Stimulated activated CD4-positive, alpha-beta T cell treated with anti-CD3 and anti-CD28 coated beads, Interleukin-12 subunit alpha, Interleukin-12 subunit beta, amount 100 ng/mL, for 4 hours (primary cell): ENCODE results near the gene PIP5K1A.
A peak's percentile ranks its signal among the peaks of the same experiment; 100 is the strongest.
"Not testable (repeated sequence)": the region's sequence is repeated elsewhere in the genome, so short reads cannot be mapped to it uniquely, and the experiment has no call there.

Experiments
- DNase-seq: peaks from one replicate; pipeline ENCODE4 v3.0.0-alpha.2; 2020

The PIP5K1A gene

GRCh38 chr1:151193856-151194255, 4.5 kb upstream of the PIP5K1A start:
- DNase-seq = no peak

DNA sequence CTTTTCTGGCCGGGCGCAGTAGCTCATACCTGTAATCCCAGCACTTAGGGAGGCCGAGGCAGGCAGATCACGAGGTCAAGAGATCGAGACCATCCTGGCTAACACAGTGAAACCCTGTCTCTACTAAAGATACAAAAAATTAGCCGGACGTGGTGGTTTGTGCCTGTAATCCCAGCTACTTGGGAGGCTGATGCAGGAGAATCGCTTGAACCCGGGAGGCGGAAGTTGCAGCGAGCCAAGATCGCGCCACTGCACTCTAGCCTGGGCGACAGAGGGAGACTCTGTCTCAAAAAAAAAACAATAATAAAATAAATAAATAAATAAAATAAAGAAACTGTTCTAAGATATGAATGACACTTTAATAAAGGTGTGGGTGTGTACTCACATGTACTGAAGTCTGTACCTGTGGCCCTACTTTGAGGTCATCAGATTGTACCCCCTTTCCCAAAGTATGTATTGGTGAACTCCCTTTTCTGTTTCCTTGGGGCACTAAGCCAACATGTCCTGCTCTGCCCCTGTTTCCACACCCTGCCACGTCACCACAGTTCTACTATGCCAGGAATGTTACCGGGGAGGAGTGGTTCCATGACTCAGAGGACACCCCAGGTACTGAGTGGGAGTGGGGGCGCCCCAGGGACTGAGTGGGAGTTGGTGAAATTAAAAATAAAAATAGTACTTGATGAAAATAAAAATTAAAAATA, 3.3 kb upstream of the PIP5K1A start:
- not testable (repeated sequence) for DNase-seq

DNA sequence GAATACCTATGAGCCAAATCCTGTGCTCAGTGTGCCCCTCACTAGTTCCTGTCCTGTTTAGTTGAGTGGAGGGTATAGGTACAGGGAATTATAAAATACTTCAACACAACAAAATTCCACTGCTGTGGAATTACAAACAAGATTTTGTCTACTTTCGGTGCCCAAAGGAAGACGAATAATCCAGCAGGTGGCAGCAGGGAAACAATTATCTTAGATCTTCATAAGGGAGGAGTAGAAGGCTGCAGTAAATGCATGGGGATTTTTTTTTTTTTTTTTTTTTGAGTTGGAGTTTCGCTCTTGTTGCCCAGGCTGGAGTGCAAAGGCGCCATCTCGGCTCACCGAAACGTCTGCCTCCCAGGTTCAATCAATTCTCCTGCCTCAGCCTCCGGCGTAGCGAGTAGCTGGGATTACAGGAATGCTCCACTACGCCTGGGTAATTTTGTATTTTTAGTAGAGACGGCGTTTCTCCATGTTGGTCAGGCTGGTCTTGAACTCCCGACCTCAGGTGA, 2.0 kb upstream of the PIP5K1A start:
- peak; percentile 25 for DNase-seq

DNA sequence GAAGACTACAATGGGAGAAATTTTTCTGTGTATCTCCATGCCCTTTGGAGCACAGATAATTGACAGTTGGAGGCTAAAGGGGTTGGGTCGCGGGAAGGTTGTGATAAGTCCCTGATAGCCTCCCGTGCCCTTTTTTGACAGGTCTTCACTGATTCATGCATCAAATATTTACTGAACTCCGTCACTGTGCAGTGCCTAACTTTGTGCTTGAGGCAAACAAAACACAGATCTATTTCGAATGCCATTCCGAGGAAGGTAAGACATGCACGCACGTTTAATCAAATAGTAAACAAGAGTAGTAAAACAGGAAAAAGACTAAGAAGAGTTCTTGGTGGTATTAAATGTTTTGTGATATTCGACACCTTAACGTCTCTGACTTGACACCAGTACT, 494 bp upstream of the PIP5K1A start:
- no peak for DNase-seq

DNA sequence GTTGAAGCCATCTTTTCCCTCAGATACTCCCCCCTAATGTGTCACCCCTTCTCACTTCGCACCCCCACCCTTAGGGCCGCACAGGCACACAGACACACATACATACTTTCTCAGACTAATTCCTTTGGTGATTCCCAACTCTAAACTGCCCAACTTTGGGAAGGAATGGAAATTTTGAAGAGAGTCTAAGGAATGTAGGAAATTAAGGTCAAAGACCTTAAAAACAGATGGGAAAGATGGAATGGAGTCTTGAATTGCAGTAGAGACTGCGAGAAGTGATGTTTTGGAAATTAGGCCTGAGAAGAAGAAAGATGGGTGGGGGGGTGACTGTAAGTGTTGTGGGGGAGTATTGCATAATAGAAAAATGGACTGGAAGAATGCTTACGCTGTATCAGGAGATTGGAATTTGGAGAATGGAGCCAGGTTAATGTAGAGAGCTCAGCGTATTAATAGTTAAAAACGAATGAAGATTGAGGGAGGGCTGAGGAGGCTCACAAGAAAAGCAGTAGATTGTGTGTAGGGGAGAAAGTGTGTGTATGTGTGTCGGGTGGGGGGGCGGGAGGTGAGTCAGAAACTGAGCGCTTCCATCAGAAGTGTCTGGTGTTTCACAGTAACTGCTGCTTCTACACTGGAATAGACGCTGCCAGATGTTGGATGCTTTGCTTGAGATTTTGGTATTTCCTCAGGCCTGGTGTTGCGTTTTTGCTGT, 1.7 kb downstream of the PIP5K1A start:
- no peak for DNase-seq

- DNase-seq = not testable (repeated sequence)
These were observed 7.1 kb downstream of the PIP5K1A start for GRCh38 chr1:151205381-151205965.

DNA sequence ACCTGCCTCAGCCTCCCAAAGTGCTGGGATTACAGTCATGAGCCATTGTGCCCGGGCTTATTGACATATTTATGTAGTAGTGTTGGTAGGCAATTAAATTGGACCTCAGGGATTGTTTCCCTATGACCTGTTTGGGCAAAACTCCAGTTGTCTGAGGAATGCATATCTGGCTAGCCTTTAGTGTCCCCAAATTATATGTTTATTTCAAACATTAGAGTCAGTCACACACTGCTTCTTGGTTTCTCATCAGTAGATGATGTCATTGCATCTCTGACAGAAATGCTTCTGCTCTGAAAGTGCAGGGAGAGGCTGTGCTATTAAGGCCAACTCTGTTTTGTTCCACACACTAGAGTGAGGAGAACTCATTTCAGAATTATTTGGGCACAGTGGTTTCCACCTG, 12.5 kb downstream of the PIP5K1A start:
- DNase-seq = no peak

GRCh38 chr1:151211972-151212705, 13.8 kb downstream of the PIP5K1A start:
- DNase-seq = no peak

GRCh38 chr1:151213560-151213959, 15.2 kb downstream of the PIP5K1A start:
- DNase-seq = no peak

DNA sequence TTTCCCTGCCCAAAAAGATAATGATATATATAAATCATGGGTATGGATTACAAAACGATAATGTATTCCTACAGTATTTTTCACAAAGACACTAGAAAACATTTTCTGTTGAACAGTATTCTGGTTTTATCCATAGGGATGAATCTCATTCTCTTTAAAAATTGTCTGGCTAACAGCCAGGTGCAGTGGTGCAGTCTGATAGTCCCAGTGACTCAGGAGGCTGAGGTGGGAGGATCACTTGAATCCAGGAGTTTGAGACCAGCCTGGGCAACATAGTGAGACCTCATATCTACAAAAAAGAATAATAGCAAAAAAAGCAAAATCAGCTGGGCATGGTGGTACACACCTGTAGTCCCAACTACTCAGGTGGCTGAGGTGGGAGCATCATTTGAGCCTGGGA, 23.3 kb downstream of the PIP5K1A start:
- DNase-seq = no peak

DNA sequence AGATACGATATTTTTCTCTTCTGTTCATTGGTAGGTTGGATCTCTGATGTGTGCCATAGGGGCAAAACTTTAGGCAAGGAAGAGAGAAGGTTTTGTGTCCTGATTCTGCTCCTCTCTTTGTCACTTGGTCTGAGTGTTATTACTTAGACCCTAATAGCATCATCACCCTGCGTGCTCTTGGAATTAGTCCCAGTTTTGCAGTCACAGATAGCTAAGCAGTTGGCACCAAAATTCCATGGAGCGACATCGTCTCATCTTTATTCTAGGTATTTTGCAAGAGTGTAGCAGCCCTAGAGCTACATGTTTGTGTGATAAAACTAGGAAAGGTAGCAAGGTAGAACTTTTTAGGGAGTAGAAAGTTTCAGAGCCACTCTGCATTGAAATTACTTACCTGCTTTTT, 23.8 kb downstream of the PIP5K1A start:
- no peak for DNase-seq

DNA sequence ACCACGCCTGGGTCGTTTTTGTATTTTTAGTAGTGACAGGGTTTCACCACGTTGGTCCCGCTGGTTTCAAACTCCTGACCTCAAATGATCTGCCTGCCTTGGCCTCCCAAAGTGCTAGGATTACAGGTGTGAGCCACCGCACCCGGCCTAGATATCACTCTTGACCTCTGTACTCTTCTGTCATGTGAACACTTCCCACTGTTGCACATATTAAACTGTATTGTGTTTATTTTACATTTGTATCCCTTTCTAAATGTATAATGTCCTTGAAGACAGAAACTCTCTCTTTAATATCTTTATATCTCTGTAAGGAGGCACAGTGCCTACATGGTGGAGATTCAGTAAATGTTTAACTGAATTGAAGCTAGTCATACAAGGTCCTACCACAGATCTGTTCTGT, 36.9 kb downstream of the PIP5K1A start:
- DNase-seq = no peak

DNA sequence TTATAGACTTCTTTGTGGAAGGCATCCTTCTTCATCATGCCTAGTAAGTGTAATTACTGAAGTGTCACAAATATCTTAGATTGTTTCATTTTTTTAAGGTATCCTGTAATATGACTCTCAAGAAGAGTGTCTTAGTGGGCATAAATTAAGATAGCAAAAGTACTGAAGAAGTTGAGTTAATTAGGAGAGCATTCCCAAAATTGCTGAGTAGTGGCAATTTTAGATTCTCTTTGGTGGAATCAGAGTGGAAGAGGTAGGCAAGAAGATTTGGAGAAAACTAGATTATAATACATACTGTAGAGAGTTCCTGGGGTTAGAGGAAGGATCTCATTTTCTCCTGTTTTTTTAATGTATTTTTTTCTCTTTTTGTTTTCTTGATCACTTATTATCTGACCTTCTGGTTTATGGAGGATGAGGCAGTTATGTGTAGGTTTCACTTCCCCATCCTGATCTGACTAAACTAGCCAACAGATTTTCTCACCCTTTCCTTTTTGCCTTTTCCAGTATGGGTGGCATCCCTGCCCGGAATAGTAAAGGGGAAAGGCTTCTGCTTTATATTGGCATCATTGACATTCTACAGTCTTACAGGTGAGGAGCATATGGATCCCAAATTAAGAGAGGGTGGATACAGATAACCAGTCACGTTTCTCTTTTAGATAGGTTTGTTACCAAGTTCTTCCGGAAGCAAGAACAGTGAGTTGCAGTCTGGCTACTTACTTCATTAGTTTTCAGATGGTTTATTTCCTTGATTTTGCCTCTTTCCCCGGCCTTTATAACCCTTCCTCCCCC, 39.5 kb downstream of the PIP5K1A start:
- no peak for DNase-seq

GRCh38 chr1:151238467-151238739, 40.1 kb downstream of the PIP5K1A start:
- no peak for DNase-seq

DNA sequence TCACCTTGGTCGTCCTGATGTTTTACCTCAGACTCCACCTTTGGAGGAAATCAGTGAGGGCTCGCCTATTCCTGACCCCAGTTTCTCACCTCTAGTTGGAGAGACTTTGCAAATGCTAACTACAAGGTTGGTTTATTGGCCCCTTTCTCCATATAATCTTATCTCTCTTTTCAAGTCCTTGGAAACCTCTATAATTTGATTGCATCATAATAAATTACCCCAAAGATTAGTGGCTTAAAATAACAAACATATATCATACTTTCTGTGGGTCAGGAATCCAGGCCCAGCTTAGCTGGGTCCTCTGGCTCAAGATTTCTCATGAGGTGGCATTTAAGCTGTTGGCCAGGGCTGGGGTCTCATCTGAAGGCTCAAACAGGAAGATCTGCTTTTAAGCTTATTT, 44.1 kb downstream of the PIP5K1A start:
- no peak for DNase-seq

DNA sequence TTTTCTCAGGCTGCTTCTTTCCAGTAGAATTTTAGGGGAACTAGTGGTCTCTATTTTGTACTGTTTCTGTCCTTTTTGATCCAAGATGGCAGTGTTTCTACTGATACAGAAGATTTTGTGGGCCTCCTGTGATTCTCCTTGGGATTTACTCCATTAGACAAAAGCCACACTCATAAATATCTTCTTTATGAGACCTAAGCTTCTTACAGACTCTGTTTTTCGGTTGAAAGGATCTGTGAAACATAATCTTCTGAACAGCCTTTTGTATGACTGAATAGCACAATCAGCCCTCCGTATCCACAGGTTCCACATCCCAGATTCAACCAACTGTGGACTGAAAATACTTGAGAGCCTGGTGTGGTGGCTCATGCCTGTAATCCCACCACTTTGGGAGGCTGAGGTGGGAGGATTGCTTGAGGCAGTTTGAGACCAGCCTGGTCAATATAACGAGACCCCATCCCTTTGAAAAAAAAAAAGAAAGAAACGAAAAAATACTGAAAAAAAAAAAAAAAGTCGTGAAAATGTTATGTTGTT, 45.4 kb downstream of the PIP5K1A start:
- no peak for DNase-seq

DNA sequence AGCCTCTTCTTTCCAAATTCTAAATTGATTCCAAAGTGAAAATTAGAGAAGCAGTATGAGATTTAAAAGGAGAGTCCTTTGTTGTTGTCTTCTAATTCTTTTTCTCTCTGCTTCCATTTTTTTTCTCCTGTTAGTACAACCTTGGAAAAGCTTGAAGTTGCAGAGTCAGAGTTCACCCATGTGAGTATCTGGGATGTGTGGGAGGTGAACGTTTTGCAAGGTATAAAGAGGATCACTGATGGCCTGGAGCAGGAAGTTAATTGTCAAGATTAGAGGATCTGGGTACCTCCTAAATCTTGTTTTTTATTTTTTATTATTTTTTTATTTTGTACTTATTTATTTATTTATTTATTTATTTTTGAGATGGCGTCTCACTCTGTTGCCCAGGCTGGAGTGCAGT, 48.4 kb downstream of the PIP5K1A start:
- no peak for DNase-seq

GRCh38 chr1:151251656-151252470, 53.5 kb downstream of the PIP5K1A start:
- peak; percentile 48 for DNase-seq

DNA sequence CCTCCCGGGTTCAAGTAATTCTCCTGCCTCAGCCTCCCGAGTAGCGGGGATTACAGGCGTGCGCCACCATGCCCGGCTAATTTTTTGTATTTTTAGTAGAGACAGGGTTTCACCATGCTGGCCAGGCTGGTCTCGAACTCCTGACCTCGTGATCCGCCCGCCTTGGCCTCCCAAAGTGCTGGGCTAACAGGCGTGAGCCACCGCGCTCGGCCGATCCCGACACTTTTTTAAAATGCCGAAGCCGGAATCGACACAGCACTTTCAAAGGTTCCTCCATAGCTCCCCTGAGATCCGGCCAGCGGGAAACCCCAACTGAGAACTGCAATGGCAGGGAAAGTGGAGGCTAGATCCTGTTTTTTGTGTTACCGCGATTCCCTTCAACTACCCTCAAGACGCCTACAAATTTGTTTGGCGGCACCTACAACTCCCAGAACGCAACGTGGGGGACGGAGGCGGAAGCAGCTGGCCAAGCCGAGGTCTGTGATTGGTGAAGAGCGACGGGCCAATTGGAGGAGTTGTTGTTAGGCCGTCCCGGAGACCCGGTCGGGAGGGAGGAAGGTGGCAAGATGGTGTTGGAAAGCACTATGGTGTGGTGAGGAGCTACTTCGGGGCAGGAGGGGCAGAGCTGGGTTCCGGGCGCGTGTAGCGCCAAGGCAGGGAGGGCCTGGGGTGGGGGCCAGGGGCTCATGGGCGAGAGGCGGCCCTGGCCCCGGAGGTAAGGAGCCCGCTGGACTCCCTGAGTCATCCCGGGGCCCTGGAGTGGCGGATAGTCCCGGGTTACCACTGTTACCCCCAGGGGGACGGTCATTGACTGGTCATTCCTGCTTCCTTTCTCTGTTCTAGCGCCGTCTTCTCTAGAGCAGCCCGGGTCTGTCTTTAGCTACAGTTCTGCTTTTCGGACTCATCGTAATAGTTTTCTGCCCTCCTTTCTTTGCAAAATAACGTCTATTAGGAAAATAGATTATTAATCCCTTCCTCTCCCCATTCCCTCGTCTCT, 56.2 kb downstream of the PIP5K1A start, which contains the start of gene PSMD4:
Gene PSMD4 (plus strand): TSS at position 518 of the 997 bp plus-strand sequence. CDS start 49 bp downstream, at position 567.
- DNase-seq = peak; percentile 87

DNA sequence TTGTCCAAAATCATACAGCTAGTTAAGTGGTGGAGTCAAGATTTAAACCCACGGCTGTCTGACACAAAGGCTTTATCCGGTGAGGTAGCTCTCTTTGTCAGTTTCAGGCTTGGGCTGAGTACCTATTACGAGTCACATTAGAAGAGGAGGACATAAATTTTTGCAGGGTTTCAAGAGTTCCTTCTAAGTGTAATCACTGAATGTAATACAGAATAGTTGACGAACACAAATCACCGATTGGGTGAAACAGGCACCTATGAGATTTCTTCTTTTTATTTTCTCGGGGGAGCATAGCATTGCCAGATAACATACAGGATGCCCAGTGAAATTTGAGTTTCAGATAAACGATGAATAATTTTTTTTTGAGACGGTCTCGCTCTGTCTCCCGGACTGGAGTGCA, 57.0 kb downstream of the PIP5K1A start:
- DNase-seq = no peak
